Measurements from ENCODE around the gene BPIFA2. TPM values are rescaled to one million over a fixed set of nuclear protein-coding genes. Genes with fewer than 3 reads are reported as not detected.

Gene BPIFA2
- total RNA-seq, 2 donors from 2014 or later: not detected

DNA sequence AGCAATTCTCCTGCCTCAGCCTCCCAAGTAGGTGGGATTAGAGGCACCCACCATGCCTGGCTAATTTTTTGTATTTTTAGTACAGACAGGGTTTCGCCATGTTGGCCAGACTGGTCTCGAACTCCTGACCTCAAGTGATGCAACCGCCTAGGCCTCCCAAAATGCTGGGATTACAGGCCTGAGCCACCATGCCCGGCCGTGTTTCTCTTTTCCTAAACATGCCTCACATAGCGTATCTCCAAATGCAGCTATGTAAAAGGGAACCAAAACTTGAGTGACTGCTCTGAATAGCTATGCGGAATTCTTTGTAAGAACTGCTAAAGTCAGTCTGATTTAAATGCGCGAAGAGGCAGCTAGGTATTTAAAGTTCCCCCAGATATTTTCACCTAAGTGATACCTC, 20.5 kb downstream of the BPIFA2 start:
- DNase-seq (no peak), ATAC-seq (replicated peaks in 1 of 2) (no peak)
- no peaks in the 10 kb centered on the region for H3K27me3 Mint-ChIP-seq (ENCODE audit: low read depth)
- no peak overlapping the region for H3K27ac Mint-ChIP-seq
- peaks cover 0 to under 1% of the 10 kb centered on the region in 2 donors for H3K9me3 Mint-ChIP-seq
- H3K4me3 Mint-ChIP-seq: no peak overlapping the region
- H3K4me1 Mint-ChIP-seq (ENCODE audit: low read depth): no peaks in the 10 kb centered on the region
- H3K36me3 Mint-ChIP-seq (ENCODE audit: insufficient read depth in 2 of 2): no peaks in the 10 kb centered on the region

DNA sequence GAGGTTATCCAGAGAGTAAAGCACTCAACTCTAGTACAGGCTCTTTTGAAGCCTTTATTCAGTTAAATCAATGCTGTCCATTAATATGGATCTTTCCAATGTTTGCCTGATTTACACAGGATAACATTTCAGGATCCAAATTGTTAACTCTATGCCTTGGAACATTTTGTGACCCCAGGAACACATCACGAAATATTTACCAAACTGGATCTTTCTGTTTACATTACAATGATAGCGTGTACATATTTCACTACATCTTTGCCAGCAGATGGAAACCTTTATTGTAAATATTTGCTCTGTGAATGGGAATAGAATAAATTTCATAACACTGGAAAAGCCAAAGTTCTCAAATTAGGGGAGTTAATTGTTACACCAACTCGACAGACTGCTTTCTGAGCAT, 23.5 kb downstream of the BPIFA2 start:
- DNase-seq: no peak
- no peaks in the 10 kb centered on the region for H3K27me3 Mint-ChIP-seq (ENCODE audit: low read depth)
- no peaks in the 10 kb centered on the region for H3K36me3 Mint-ChIP-seq (ENCODE audit: insufficient read depth in 2 of 2)
- H3K4me1 Mint-ChIP-seq (ENCODE audit: low read depth): no peaks in the 10 kb centered on the region
- ATAC-seq (replicated peaks in 1 of 2): no peak
- H3K27ac Mint-ChIP-seq: no peak overlapping the region
- no peak overlapping the region for H3K4me3 Mint-ChIP-seq
- H3K9me3 Mint-ChIP-seq: no peaks in the 10 kb centered on the region

DNA sequence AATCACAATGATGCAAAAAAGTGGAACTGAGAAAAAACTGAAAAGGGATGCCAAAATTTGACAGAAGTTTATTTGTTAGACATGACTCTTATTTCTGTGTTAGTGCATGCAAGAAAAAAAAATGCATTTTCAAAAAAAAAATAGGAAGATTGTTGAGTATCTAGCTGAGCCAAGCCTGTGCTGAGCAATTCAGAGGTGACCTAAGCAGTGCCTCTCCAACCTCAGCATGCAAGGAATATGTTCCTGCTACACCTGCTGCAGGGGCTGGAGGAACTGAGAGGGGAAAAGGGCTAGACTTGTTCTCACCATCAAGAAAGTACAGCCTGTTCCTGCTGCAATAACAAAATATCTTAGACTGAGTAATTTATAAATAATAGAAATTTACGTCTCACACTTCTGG, 24.0 kb downstream of the BPIFA2 start:
- ATAC-seq (replicated peaks in 1 of 2) (no peak), DNase-seq (no peak)
- Mint-ChIP-seq H3K9me3 (no peaks in the 10 kb centered on the region), H3K4me1 (ENCODE audit: low read depth) (no peaks in the 10 kb centered on the region), H3K4me3 (no peak overlapping the region), H3K27ac (no peak overlapping the region), H3K27me3 (ENCODE audit: low read depth) (no peaks in the 10 kb centered on the region), H3K36me3 (ENCODE audit: insufficient read depth in 2 of 2) (no peaks in the 10 kb centered on the region)

DNA sequence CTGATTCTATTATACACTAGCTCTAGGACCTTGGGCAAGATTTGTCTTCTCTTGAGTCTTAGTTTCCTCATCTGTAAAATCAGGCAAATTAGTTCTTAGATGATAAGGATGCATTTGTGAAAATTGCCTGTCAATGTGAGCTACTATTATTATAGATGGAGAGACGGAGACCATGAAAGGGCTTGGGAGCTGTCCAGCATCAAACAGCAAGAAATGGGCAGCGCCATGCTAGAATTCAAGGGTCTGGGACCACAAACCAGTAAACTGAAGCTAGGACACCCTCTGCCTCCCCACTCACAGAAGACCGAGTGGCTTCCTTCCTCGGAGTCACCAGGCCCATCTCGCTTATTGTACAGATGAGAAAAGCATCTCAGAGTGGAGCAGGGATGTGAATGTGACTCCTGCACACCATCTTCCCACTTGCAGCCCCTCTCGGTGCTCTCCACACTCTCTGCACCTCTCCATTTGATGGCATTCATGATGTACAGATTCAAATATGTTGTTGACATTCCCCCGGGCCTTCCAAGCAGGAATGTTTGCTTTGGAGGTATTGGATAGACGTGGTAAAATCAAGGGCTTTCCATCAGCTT, 25.0 kb downstream of the BPIFA2 start:
- Mint-ChIP-seq H3K27ac (no peak overlapping the region), H3K4me3 (no peak overlapping the region), H3K4me1 (ENCODE audit: low read depth) (no peaks in the 10 kb centered on the region), H3K27me3 (ENCODE audit: low read depth) (no peaks in the 10 kb centered on the region), H3K9me3 (no peaks in the 10 kb centered on the region), H3K36me3 (ENCODE audit: insufficient read depth in 2 of 2) (no peaks in the 10 kb centered on the region)
- no peak for DNase-seq
- ATAC-seq (replicated peaks in 1 of 2): no peak

DNA sequence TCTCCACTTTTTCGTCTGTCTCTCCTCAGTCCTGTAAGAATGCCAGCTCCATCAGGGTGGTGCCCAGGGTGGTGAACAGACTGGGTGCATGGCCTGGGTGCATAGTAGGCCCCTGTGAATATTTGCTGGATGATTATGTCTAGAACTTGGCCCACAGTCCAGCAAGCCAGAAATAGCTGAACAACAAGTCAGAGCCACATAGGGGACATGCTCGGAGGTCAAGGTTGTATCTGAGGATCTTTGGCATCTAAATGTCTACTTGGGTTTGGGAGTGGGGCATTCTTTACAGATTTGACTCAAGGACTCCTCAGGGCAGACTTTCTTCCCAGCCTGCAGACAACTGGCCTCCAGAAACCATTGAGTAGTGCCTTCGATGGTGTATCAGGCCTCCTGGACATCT, 31.1 kb downstream of the BPIFA2 start:
- no peaks in the 10 kb centered on the region for H3K36me3 Mint-ChIP-seq (ENCODE audit: insufficient read depth in 2 of 2)
- H3K9me3 Mint-ChIP-seq: no peaks in the 10 kb centered on the region
- no peak for DNase-seq
- H3K4me1 Mint-ChIP-seq (ENCODE audit: low read depth): no peaks in the 10 kb centered on the region
- H3K27ac Mint-ChIP-seq: no peak overlapping the region
- no peak overlapping the region for H3K4me3 Mint-ChIP-seq
- peaks cover 32% of the 10 kb centered on the region for H3K27me3 Mint-ChIP-seq (ENCODE audit: low read depth)
- ATAC-seq (replicated peaks in 1 of 2): no peak

DNA sequence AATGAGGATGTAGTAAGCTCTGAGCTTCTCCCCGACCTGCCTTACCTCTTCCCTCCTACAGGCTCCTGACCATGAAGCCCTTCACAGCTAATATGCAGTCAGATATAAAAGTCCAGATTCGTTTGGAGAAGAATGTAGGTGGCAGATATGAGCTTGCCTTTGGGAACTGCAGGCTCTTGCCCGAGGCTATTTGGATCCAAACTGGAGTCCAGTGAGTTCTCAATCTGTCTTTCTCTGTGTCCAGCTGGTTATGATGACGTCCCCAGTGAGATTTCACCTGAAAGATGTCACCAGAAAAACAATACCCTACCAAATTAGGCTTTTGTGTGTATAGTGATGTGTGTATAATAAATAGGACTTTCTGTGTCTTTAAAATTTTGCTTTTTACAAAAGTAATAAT, 34.5 kb downstream of the BPIFA2 start:
- no peak overlapping the region for H3K27ac Mint-ChIP-seq
- H3K36me3 Mint-ChIP-seq (ENCODE audit: insufficient read depth in 2 of 2): no peaks in the 10 kb centered on the region
- ATAC-seq (replicated peaks in 1 of 2) (no peak), DNase-seq (no peak)
- H3K27me3 Mint-ChIP-seq (ENCODE audit: low read depth): peaks cover 44% of the 10 kb centered on the region
- no peaks in the 10 kb centered on the region for H3K4me1 Mint-ChIP-seq (ENCODE audit: low read depth)
- H3K9me3 Mint-ChIP-seq: no peaks in the 10 kb centered on the region
- H3K4me3 Mint-ChIP-seq: no peak overlapping the region

DNA sequence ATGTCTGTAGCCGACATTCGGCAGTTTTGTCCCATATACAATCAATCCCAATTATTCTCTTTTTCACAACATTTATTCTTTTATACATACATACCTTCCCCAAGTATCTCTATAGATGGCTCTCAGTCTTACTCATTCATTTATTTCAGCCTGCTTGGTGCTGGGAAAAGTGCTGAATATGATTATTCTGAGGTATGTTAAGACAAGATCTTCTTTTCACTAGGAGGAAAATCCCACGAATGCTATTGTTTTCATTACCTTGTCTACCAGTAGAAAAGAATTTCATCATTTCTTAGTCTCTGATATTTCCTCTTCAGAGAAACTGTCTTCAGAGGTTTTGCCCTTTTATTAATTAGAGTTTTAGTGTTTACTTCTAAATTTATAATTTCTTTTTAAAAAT, 35.5 kb downstream of the BPIFA2 start:
- DNase-seq (no peak), ATAC-seq (replicated peaks in 1 of 2) (no peak)
- H3K4me1 Mint-ChIP-seq (ENCODE audit: low read depth): no peaks in the 10 kb centered on the region
- no peaks in the 10 kb centered on the region for H3K36me3 Mint-ChIP-seq (ENCODE audit: insufficient read depth in 2 of 2)
- no peak overlapping the region for H3K27ac Mint-ChIP-seq
- no peaks in the 10 kb centered on the region for H3K9me3 Mint-ChIP-seq
- H3K27me3 Mint-ChIP-seq (ENCODE audit: low read depth): peaks cover 45% of the 10 kb centered on the region
- no peak overlapping the region for H3K4me3 Mint-ChIP-seq

DNA sequence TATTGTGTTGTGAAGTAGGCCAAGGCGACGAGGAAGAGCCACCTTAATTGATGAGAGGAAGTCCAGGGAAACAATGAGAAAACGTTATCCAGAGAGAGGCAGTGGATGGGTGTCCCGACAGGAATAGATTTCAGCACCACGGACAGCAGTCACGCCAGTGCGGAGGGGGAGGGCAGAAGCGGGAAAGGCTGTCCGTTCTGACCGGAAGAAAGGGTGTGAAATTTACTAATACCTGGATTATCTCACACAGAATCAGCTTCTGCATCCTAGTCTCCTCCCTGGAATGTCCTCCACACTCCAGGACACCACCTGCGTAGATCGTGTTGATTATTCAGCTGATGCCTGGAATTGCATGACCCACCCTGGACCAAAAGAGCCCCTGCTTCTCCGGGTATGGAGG, 41.8 kb downstream of the BPIFA2 start:
- DNase-seq (peak; percentile 27 to 45), ATAC-seq (replicated peaks in 1 of 2) (no peak)
- peaks cover 32% of the 10 kb centered on the region for H3K27me3 Mint-ChIP-seq (ENCODE audit: low read depth)
- H3K36me3 Mint-ChIP-seq (ENCODE audit: insufficient read depth in 2 of 2): no peaks in the 10 kb centered on the region
- H3K4me1 Mint-ChIP-seq (ENCODE audit: low read depth): peaks cover 4% of the 10 kb centered on the region
- H3K4me3 Mint-ChIP-seq: no peak overlapping the region
- H3K9me3 Mint-ChIP-seq: peaks cover 0 to 2% of the 10 kb centered on the region in 2 donors
- H3K27ac Mint-ChIP-seq: no peak overlapping the region

DNA sequence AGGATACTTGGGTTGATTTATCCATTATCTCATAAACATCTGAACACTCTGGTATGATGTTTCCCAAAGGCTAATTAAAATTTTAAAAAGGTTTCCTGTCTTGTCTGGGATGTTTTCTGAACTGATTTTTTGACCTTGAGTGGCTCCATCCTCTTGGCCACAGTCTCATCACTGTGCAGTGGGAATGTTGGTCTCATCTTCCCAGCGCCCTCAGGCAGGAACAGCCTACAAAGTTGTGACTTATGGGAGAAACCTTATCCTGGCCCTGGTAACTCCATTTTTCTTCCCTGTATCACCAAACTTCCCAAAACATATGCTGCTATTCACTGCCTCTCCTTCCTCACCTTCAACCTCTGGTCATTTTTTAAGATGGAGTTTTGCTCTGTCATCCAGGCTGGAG, 42.4 kb downstream of the BPIFA2 start:
- no peak for DNase-seq
- no peak overlapping the region for H3K27ac Mint-ChIP-seq
- peaks cover 4% of the 10 kb centered on the region for H3K4me1 Mint-ChIP-seq (ENCODE audit: low read depth)
- peaks cover 31% of the 10 kb centered on the region for H3K27me3 Mint-ChIP-seq (ENCODE audit: low read depth)
- H3K9me3 Mint-ChIP-seq: peaks cover 0 to 2% of the 10 kb centered on the region in 2 donors
- no peak overlapping the region for H3K4me3 Mint-ChIP-seq
- no peaks in the 10 kb centered on the region for H3K36me3 Mint-ChIP-seq (ENCODE audit: insufficient read depth in 2 of 2)
- no peak for ATAC-seq (replicated peaks in 1 of 2)

DNA sequence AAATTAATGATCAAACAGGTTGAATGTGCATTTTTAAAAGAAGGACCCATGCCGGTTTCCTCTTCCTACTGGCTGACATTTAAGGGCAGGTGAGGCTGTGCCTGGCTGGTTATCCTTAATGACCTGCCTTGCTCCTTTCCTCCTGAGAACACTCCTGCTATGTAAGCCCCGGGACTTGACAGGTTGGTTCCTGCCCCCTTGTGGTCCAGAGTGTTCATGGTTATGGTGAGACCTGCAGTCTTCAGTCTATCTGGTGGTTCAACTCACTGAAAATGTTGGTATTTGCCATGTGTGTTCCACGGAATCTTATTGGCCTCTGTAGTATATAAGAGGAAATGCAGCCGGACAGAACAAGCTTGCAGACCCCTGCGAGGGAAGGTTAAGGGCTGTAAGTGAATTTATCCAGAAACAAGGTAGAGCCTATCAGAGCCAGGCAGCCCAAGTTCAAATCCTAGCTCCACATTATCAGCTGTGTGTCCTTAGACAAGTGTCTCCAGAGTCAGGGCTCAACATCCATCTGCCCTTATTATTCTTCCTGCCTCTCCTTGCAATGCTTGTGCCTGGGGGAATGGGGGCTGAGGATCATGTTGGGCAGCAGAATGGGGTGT, 44.0 kb downstream of the BPIFA2 start:
- H3K4me3 Mint-ChIP-seq: no peak overlapping the region
- peak; percentile 19 to 30 for DNase-seq
- H3K36me3 Mint-ChIP-seq (ENCODE audit: insufficient read depth in 2 of 2): no peaks in the 10 kb centered on the region
- peaks cover 31% of the 10 kb centered on the region for H3K27me3 Mint-ChIP-seq (ENCODE audit: low read depth)
- peaks cover 4% of the 10 kb centered on the region for H3K4me1 Mint-ChIP-seq (ENCODE audit: low read depth)
- ATAC-seq (replicated peaks in 1 of 2): peak in 1 of 2 donors; percentile 51
- H3K9me3 Mint-ChIP-seq: peaks cover 0 to 2% of the 10 kb centered on the region in 2 donors
- H3K27ac Mint-ChIP-seq: no peak overlapping the region

DNA sequence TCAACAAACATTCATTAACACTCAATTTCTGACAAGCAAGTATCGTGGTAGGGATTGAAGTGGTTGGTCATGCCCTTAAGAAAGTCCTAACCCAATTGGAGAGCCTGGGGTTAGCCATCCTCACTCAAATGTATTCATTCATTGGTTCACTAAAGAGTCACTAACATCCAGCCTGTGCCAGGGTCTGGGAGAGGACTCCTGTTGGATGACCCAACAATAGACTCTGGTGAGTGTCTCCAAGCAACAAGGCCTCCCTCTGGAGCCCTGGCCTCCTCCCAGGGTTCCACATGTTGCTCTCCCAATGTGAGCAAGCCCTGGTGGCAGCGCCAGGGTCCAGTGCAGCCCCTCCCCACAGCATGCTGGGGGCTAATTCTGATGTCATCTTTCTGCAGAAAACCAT, 49.1 kb downstream of the BPIFA2 start, which contains the start of gene BPIFA3:
TSS of gene BPIFA3 (plus strand) at position 301 of the 400 bp plus-strand sequence. CDS start 185 bp downstream, outside the sequence.
- Mint-ChIP-seq H3K36me3 (ENCODE audit: insufficient read depth in 2 of 2) (no peaks in the 10 kb centered on the region), H3K4me1 (ENCODE audit: low read depth) (no peaks in the 10 kb centered on the region), H3K27ac (no peak within 1 kb of the TSS), H3K9me3 (no peaks in the 10 kb centered on the region), H3K4me3 (no peak within 1 kb of the TSS), H3K27me3 (ENCODE audit: low read depth) (peaks cover 18% of the 10 kb centered on the region)
- DNase-seq (no peak), ATAC-seq (replicated peaks in 1 of 2) (no peak)

DNA sequence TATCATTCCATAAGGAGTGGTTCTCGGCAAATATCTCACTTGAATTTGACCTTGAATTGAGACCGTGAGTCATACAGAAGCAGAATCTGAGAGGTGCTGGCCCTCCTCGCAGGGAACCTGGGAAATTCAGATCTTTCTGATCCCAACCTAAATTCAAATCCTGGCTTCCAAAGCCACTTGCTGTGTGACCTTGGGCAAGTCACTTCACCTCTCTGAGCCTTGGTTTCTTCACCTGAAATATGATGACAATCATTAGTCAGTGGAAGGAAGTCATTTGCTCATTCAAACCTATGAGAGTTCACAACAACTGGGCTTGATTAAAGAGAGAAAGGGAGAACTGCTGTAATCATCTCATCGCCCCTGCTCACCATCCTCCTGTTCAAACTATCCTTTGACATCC, 56.4 kb downstream of the BPIFA2 start:
- Mint-ChIP-seq H3K4me3 (no peak overlapping the region), H3K27ac (no peak overlapping the region), H3K4me1 (ENCODE audit: low read depth) (peaks cover under 1% of the 10 kb centered on the region), H3K9me3 (peaks cover 0 to 1% of the 10 kb centered on the region in 2 donors), H3K27me3 (ENCODE audit: low read depth) (peaks cover 26% of the 10 kb centered on the region), H3K36me3 (ENCODE audit: insufficient read depth in 2 of 2) (no peaks in the 10 kb centered on the region)
- ATAC-seq (replicated peaks in 1 of 2) (no peak), DNase-seq (no peak)

DNA sequence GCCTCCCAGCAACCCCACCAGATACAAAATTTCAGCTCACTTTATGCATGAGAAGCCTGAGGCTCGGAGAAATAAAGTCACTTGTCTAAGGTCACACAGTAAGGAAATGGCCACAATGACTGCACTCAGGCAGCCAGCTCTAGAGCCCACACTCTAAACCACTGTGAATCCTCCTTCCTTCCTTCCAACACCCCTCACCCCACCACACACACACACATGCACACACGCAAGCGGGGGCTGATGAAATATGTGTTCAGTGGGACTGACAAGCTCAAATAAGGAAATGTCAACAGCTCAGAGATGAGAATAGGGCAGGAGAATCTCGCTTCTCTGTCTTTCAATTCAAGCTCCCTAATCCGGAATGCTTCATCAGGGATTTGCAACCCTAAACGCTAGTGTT, 61.9 kb downstream of the BPIFA2 start:
- ATAC-seq (replicated peaks in 1 of 2) (peak; percentile 82 to 87), DNase-seq (peak; percentile 15 to 38)
- Mint-ChIP-seq H3K4me3 (no peak overlapping the region), H3K27me3 (ENCODE audit: low read depth) (peaks cover 17% of the 10 kb centered on the region), H3K36me3 (ENCODE audit: insufficient read depth in 2 of 2) (no peaks in the 10 kb centered on the region), H3K4me1 (ENCODE audit: low read depth) (peaks cover 18% of the 10 kb centered on the region), H3K9me3 (no peaks in the 10 kb centered on the region), H3K27ac (no peak overlapping the region)
